GM12873 (cell line): ENCODE measurements around the gene LMNB1.

Experiments used
- TF ChIP-seq, protein P1 (sequence below): IDR thresholded peaks from 2 replicates; pipeline ENCODE4 v1.5.1; 2012; ENCODE audit warnings: low read depth, mild to moderate bottlenecking, moderate library complexity, low read length, control low read depth; ENCODE audit not compliant: insufficient read depth; ENCODE audit errors: missing control alignments

Gene LMNB1

DNA sequence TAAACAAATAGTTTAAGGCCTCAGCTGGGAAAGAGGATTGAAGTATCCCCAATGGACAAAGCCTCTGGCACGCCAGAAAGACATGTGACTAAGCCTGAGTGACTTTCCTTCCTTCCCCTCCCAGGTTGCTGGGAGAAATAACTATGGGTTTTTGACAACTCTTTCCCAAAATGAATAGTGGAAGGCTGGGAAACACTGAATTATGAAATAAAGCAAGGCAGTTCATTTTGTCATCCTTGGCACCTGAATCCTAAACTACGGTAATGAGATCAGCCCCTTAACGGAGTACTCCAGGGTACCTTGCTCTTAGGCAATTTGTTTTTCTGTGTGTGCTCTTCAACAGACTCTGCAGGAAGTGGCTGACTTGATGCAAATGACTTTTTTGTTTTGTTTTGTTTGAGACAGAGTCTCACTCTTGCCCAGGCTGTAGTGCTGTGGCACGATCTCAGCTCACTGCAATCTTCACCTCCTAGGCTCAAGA lies 75.2 kb downstream of the LMNB1 start:
- TF ChIP-seq, protein P1, sequence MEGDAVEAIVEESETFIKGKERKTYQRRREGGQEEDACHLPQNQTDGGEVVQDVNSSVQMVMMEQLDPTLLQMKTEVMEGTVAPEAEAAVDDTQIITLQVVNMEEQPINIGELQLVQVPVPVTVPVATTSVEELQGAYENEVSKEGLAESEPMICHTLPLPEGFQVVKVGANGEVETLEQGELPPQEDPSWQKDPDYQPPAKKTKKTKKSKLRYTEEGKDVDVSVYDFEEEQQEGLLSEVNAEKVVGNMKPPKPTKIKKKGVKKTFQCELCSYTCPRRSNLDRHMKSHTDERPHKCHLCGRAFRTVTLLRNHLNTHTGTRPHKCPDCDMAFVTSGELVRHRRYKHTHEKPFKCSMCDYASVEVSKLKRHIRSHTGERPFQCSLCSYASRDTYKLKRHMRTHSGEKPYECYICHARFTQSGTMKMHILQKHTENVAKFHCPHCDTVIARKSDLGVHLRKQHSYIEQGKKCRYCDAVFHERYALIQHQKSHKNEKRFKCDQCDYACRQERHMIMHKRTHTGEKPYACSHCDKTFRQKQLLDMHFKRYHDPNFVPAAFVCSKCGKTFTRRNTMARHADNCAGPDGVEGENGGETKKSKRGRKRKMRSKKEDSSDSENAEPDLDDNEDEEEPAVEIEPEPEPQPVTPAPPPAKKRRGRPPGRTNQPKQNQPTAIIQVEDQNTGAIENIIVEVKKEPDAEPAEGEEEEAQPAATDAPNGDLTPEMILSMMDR, result no peak

DNA sequence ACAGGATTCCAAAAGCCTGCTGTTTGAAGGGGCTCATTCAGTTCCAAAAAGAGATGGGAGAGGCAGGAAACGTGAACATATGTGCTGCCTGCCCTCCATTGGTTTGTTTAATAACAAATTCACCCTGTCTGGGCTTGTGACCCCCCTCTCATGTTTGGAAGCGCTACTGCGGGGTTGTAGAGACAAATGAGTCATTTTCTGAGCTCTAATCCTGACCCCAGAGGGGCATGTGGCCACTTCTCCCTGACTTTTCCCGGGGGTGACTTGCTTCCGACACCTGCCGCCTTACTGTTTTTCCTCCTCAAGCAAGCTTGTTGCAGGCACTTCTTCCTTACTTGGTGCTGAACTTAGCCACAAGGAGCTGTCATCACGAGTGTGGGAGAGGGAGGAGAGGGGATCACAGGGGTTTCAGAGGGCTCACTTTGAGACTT lies 75.9 kb downstream of the LMNB1 start:
- TF ChIP-seq, protein P1, result no peak

DNA sequence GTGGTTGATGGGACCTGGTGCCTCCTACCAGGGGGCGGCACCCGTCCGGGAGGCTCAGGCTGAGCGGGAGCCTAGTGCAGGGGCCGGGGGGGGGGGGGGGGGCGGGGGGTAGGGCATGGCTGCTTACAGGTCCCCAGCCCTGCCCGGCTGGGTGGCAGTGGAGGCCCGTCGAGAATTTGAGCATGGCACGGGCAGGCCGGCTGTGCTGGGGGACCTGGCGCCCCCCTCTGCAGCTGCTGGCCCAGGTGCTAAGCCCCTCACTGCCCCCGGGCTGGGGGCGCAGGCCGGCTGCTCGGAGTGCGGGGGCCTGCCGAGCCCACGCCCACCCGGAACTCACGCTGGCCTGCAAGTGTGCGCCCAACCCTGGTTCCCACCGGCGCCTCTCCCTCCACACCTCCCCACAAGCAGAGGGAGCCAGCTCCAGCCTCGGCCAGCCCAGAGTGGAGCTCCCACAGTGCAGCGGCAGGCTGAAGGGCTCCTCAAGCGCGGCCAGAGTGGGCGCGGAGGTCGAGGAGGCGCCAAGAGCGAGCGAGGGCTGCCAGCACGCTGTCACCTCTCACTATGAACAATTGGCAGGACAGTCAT lies 77.7 kb downstream of the LMNB1 start:
- TF ChIP-seq, protein P1, result no peak

DNA sequence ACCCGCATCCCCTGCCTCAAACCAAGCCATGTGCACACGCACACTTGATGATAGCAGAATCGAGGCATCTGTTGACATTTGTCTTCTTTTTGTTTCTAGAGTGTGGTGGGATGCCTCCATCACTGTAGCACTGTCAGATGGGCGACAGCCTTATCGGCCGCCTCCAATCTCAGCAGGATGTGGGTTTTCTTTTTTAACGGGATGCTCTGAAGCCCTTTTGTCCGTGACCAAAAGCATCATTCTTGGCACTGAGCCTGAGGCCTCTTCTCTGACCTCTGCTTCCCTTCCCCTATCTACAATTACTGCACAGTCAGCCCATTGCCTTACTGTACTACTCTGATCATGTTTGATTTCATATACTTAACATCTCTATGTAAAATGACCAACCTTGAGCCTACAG lies 78.3 kb downstream of the LMNB1 start:
- TF ChIP-seq, protein P1, result no peak

DNA sequence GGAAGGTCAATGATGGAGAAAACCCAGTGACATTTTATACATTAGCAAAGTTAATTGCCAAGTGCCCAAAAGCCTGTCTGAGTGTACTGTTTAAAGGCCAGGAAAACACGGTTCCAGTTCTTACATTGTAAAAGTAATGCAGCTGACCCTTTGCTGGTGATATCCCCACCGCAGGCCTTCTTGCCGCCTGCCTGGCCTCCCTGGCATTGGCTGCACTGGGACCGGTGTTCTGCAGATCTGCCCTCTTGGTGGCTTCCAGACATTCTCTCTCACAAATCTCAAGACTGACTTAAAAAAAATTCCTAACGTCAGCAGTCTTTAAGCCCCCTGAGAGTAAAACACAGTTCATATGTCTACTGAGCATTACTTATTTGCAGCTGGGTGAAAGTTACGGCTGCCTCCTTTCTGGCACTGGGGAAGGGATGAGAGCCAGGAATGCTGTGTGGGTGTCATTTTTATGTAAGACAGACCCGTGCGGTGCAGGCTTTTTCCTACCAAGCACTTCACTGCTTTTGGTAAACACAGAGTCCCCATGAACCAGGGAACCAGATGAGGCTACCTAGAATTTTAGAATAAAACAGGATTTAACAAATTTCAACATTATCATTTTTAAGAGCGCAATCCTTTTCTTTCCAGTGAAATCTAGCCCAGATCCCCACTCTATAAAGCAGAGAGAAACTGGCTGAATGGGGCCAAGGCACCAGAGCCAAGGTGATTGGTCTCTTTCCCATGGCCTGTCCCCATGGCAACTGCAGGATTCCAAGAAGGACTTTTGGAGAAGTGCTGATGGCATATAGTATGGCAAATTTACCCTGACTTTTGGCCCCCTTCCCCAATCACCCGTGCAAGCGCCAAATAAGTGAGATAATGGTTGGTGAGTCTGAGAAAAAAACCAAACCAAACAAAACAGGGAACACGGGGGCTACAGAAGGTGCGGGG lies 80.8 kb downstream of the LMNB1 start:
- TF ChIP-seq, protein P1, result no peak

DNA sequence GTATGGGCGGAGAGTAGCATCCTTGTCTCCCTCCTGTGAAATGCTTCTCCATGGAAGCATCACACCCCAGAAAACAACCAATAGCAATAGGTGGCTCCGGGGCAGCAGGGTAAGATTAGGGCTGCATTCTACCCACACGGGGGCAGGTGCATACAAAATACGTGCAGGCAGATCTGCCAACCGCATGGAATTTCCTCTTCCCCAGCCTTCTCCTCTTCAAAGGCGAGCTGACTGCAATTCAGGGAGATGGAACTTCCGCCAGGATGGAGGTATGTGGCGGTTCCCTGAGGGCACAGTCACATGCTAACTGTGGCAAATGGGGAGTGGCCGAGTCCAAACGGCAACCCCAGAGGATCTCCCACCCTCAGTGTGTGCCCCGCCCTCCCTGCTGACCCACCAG lies 81.5 kb downstream of the LMNB1 start:
- TF ChIP-seq, protein P1, result no peak

DNA sequence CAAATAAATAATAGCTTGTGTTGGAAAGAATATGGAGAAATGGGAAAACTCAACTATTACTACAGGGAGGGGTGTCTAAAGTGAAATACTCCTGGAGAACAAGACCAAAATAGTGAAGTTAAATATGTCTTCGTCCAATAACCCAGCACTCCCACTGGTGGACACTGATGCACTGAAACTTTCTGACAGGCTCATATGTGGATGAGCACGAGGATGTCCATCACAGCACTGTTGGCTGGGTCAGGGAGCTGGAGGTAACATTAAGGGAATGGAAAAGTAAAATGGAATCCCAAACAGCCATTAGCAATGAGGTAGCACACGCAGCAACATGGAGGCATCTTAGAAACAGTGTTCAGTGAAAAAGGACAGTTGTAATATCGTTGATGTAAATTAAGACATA lies 86.5 kb downstream of the LMNB1 start:
- TF ChIP-seq, protein P1, result no peak
